HCEC 1CT (cell line): ENCODE data around the gene MID1IP1.

ENCODE experiments used
- DNase-seq: peaks from one replicate; pipeline ENCODE4 v3.0.0-alpha.2; 2017

The MID1IP1 gene

DNA sequence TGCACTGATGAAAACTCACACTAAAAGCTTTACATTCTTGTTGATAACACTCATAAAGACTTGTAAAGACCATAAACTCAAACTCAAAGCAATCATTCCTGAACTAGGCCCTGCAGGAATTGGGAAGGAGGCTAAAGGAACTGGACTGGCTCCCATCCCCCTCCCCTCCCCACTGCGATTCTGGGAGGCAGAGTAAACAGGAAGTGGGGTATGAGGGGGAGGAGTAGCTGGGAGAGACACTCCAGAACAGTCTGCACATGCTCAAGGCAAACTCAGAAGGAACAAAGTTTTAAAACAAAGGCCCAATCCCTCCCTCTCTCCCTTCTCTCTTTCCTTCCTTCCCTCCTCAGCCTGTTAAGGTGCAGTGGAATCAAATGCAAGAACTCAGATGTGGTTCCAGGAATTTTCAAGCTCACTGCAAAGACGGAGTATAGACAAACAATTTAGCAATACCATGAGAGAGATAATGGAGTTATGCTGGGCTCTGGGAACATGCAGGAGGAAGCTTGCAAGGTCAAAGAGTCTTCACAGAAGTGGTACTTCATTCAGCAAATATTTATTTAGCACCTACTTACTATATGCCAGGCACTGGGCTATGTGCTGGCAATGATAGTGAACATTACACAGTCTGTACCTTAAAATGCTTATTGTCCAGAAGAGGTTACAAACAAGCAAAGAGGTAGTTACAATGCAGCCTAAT, 15.9 kb downstream of the MID1IP1 start:
- DNase-seq: peak; percentile 62

DNA sequence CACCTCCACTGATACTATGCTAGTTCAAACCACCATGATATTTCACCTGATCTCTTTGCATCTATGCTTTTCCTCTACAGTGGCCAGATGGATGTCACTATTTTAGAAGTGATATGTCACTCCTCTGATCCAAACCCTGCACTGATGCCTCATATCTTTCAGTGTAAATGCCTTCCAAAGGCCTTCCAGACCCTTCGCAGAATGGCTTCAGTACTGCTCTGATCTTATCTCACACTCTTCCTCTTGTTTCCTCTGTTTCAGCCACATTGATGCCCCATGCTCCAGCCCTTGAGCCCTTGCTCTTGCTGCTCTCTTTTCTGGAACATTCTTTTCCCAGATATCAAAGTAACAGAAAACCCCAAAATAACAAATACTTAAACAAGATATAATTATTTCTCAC, 17.9 kb downstream of the MID1IP1 start:
- DNase-seq: no peak

DNA sequence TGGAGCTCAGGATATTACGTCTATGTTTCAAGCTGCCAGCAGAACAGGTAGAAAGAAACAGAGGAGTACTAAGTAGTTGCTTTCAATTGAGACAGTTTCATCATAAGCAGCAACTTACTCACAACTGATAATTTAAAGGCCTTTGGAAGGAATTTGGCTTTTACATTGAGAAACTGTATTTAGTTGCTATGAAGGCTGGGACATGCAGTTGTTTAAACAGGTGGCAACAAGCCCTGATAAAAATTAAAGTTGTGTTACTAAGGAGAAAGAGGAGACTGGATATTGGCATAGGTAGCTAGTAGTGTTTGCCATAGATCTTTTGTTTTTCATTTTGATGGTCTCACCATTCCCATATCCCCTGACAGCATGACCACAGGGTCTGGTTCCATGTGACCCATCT, 18.4 kb downstream of the MID1IP1 start:
- DNase-seq: no peak

DNA sequence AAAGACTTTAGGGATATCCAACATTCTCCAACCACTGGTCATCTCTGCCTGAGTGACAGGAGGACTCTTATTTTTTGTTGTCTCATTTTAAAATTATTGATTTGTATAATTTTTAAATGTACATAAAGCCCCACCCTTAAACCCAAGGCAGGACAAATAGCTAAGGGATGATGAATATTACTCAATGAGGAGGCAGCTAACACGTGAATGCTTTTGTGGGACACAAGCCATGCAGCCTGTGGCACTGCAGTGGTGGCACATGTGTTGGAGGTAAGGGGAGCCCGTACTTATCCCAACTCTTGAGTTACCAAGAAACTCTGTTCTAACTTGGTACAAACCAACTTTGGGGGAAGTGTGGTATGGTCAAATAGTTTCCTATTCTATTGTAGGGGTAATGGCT, 19.5 kb downstream of the MID1IP1 start:
- peak; percentile 47 for DNase-seq

DNA sequence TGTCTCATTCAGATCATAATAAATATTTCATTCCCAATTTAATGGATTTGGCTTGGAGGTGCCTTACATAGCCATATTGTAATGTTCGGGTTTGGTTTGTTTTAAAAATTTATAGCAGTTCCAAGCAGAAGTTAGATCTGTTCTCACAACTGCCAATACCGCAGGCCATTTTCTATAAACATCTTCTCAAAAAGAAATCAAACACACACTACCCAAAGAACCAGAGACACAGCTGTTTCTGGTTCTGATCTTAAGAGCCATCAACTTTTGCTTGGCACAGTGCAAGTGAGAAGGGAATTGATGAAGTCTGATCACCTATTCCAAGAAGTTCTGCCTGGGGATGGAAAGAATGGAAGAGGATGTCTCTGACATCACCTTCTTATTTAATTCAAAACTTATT, 22.9 kb downstream of the MID1IP1 start:
- DNase-seq: no peak

DNA sequence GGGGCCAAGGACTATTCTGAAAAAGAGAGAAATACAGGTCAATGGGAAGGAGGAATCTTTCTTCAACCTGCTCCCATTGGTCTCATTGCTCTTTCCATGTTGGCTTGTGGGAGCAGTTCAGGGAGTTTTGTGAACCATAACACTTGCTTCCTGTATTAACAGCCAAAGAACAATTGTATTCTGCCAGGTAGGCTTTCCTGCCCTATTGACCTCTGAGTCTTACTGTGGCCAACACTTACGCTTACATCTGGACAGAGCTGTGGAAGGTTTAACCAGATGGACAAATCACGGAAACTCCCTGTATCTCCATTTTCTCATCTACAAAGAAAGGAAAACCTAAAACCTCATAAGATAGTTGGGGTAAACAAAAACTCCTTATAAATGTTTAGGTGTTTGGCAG, 30.7 kb downstream of the MID1IP1 start:
- no peak for DNase-seq

DNA sequence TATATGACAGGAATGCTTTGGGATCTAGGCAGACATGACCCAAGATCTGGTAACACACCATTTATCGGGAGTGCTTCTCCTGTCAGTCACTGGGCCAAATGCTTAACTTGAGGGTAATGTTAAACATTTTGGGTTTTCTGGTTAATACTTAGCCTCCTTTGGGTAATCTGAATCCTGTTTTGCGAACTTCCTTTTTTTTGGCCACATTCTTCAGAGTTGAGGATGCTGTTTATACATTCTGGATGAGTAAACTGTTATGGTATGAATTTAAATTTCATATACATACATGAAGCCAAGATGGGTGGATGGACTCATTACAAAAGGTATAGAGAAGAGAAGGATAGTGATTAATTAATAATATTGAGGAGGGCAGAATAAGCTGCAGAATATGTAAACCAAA, 36.1 kb downstream of the MID1IP1 start:
- peak; percentile 54 for DNase-seq

DNA sequence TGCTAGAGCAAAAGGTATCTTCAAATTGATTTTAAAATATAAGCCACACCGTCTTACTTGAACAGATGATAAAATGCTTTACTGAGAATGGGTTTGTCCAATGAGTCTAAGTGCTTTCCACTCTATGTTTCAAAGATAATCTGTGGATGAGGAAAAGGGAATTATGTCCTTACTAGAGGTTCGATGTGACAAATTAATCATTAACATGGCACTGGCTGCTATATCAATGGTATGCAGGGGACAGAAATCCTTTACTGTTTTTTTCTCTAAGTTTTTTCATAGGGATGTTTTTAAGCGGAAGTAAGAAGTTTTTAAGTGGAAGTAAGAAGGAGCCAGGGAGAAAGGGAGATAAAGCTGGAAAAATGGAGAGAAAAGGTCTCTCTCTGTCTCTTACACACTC, 38.0 kb downstream of the MID1IP1 start:
- no peak for DNase-seq

DNA sequence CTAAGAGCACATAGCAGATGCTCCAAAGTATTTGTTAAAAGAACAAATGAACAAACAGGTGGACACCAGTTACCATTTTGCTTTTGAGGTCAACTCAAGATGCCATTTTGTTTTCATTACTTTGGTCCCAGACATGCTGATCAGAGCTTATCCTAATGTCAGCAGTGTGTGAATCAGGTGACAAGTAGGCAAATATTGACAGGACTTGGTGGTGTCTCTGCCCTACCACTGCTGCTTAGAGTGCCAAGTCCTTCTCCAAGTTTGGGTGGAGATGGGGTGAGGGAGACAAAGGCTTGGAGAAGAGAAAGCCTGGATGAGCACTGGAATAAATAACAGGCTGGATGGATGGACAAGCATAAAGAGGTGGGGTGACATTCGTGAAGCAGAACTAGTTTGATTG, 38.7 kb downstream of the MID1IP1 start:
- no peak for DNase-seq

DNA sequence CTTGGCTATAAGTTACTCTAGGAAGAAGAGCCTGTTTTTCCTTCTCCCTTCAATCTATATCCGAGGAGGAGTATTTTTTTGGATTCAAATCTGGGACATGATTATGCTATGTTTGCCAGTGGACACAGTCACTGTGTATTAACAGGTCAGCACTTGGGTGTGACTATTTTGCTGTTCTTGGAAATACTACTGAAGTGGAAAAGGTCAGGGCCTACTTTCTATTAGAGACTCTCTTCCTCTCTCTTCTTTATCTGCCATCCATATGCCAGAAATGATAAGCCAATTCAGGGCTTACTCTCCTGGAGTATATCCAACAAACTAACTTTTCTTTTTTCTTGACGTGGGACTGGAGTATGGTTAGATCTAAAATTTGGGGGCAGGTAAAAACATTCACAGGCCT, 40.5 kb downstream of the MID1IP1 start:
- DNase-seq: no peak

DNA sequence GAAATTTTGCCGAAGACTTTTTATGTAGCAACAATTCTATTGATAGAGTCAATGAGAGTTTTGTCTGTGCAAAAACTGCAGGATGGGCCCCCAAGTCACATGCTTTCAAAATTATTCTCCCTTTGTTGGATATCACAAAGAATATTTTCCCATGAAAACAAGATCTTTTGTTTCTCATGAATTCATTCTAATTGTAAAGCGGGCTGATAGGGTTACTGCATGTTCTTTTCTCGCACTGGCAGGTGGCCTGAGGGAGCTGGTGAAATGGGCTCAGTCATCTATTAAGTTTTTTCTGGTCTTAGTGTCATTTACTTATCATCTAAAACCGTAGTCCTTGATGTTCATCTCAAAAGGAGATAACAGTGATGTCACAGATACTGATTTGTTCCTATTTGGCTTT, 44.2 kb downstream of the MID1IP1 start:
- DNase-seq: no peak

DNA sequence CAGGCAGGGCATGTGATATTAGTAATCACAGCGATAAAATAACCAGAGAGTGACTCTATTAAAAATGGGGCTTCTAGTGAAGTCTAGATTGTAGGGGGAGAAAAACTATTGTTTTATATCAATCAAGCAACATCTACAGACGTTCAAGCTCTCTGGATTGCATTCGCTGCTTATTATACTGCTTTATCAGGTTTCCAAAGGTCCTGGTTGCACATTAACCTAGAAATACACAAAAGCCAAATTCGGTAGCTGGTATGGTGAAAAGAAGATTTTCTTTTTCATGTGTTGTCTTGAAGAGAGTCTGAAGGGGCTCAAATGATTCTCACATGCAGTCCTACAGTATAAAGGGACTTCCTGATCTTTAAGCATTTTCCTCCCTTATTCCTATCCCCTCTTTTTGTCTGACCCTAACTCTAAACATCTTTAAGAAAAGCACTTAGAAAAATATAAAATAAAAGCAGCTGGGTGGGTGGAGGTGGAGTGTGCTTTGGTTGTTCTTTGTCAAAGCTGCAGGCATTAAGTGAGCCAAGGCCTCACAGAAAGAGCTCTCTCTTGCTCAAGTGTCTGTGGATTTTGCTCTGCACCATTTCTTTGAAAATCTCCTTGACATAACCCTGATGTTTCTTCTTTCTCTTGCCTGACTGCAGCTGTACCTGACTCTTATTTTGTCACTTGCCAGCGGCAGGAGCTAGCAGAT, 46.1 kb downstream of the MID1IP1 start:
- no peak for DNase-seq

DNA sequence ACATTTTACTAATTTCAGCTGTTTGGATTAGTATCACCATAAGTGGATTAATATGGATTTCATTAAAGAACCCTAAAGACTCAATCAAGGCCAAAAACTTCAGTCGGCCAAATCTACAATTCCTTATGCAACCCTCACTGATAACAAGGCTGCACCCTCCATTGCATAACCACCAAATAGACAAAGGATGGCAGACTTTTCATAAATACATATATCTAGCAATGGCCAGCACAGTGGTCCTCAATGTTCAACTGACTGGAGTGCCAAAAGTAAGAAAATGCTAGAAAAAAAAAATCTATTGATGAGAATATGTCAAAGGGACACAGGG, 46.6 kb downstream of the MID1IP1 start:
- no peak for DNase-seq

DNA sequence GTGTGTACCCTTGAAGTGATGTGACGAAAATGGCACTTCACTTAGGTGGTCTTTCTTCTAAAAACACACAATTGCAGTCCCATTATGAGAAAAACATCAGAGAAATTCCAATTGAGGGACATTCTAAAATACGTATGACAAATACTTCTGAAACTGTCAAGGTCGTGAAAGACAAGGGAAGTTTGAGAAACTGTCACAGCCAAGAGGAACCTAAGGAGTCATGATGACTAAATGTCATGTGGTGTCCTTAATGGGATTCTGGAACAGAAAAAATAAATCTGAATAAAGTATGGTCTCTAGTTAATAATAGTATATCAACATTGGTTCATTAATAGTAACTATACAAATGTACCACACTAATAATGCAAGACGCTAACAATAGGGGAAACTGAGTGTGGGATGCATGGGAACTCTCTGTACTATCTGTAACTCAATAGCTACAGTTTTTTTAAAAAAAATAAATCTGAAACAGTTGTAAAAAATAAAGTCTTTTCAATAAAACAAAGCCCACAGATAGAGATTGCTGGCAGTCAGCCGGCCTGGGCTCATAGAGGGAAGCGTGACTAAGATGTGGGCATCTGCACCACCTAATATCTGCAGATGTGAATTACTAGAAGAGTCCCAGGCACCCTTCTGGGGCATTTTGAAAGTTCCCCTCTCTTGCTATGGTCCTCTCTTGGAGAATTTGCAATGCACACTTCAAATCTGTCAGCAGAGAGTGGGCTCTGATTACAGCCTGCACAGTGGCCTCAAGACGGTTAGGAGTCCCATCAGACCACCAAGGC, 47.6 kb downstream of the MID1IP1 start:
- no peak for DNase-seq

DNA sequence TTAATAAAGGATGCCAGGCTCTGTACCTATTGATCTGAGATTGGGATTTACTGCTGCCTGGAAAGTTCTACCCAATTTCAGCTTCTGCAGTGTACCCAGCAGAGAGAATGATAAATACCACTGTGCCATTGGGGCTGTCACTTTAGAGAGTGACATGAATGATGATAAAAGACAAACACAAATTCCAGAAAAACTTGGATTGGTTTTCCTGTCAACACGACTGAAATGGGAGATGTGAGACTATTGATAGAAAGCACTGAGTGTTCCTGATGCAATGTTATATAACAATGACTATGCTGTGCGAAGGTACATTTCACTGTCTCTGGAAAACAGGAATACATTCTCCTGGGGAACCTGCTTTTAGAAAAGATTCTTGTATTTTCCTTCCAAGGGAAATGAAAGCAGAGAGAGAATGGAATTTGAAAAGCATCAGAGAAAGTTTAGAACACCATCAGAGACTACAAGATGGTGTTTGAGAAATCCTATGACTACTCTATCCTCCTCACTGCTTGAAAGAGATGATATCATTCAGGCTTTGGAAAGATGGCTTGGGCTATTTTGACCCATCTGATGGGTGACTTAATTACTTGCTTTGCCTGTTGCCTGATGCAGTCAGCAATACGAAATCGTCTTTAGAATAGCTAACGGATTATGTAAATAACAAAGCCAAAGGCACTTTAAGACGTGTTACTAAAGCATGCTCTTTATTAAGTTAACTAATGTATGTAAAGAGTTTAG, 49.7 kb downstream of the MID1IP1 start:
- DNase-seq: no peak

DNA sequence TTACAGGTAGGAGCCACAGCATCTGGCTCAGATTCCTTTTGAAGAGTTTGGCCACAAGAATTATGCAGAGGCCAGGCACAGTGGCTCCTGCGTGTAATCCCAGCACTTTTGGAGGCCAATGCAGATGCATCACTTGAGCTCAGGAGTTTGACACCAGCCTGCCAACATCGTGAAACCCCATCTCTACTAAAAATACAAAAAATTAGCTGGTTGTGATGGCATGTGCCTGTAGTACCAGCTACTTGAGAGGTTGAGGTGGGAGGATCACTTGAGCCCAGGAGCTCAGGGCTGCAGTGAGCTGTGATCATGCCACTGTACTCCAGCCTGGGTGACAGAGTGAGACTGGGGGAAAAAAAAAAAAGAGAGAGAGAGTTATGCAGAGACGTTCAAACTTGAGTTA, 53.0 kb downstream of the MID1IP1 start:
- DNase-seq: no peak
